Measurements from ENCODE around the gene CDH4.

CDH4 gene

GRCh38 chr20:61815176-61815575, 563.1 kb downstream of the CDH4 start (continued):
- no peak for TF ChIP-seq ZNF549 (tag by site-specific recombination; IDR thresholded peaks at IDR 0.05)
- TF ChIP-seq, protein P1, sequence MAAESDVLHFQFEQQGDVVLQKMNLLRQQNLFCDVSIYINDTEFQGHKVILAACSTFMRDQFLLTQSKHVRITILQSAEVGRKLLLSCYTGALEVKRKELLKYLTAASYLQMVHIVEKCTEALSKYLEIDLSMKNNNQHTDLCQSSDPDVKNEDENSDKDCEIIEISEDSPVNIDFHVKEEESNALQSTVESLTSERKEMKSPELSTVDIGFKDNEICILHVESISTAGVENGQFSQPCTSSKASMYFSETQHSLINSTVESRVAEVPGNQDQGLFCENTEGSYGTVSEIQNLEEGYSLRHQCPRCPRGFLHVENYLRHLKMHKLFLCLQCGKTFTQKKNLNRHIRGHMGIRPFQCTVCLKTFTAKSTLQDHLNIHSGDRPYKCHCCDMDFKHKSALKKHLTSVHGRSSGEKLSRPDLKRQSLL (tag by site-specific recombination; IDR thresholded peaks at IDR 0.05) = no peak
- no peak for TF ChIP-seq ZNF121 (tag by site-specific recombination; IDR thresholded peaks at IDR 0.05)
- no peak for TF ChIP-seq ZBTB1 (tag by site-specific recombination; IDR thresholded peaks at IDR 0.05)
- TF ChIP-seq, protein P2, sequence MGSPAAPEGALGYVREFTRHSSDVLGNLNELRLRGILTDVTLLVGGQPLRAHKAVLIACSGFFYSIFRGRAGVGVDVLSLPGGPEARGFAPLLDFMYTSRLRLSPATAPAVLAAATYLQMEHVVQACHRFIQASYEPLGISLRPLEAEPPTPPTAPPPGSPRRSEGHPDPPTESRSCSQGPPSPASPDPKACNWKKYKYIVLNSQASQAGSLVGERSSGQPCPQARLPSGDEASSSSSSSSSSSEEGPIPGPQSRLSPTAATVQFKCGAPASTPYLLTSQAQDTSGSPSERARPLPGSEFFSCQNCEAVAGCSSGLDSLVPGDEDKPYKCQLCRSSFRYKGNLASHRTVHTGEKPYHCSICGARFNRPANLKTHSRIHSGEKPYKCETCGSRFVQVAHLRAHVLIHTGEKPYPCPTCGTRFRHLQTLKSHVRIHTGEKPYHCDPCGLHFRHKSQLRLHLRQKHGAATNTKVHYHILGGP (tag by site-specific recombination; IDR thresholded peaks at IDR 0.05) = no peak
- TF ChIP-seq ZNF488 (tag by site-specific recombination; IDR thresholded peaks at IDR 0.05) = no peak
- TF ChIP-seq ZNF449 (tag by site-specific recombination; IDR thresholded peaks at IDR 0.05) = no peak

- CTCF ChIA-PET = interaction anchor here (0.6 kb wide), 1 partner anchor 30 kb away, joined by 3 read pairs; no protein-coding TSS in a partner anchor
- POLR2A ChIA-PET = no interaction called here
- H3K27ac ChIP-seq (ENCODE audit: extremely low read depth, low read depth, low read length) = no peak overlapping the region
- no peaks in the 10 kb centered on the region for H3K9me3 ChIP-seq (ENCODE audit: control insufficient read depth, insufficient read depth, low read depth, low read length)
- no peak for TF ChIP-seq TRIM28 (IDR thresholded peaks at IDR 0.05; ENCODE audit: borderline replicate concordance, low read length)
- no peak overlapping the region for H3K4me3 ChIP-seq (ENCODE audit: low read depth, low read length)
- no peaks in the 10 kb centered on the region for H3K4me1 ChIP-seq (ENCODE audit: control insufficient read depth, insufficient read depth, low read length)
- no peaks in the 10 kb centered on the region for H3K36me3 ChIP-seq (ENCODE audit: control insufficient read depth in 2 of 2, insufficient read depth in 1 of 2, low read length in 2 of 2)
These were observed 563.6 kb downstream of the CDH4 start for GRCh38 chr20:61815678-61816077.

DNA sequence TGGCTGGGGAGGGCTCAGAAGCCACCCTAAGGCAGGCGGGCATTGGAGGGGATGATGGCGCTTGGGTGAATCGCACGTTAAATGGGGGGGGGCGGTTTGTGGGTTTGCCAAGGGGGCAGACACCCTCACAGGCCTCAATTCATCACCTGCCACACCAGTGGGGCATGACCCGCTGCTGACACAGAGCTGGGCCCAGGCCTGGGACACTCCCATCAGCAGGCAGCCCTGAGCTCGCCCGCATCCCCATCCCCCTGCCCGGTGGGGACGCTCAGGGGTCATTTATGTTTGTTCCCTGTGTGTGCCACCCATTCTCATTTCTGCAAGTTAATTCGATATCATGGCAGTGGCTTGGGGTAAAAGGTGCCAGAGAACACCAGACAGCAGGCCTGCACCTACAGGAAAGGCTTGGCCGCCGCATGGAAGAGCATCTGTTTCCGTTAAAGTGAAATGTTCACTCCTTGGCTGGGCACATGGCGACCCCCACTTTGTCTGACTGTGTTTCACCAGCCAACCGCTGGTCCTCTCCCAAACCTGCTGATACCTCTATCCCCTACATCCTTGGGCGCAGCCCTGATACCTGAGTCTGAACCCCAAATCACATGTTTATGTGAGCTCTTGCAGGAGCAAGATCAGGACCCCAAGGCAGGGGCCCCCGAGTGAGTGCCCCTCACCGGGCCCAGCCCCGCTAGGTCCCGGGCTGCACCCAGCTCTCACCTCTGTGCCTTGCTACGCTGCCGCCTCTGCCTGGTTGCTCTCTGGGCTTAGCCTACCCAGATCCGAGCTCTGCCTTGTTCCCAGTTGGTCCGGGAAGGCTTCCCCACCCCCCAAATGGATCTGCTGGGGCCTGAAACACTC, 564.8 kb downstream of the CDH4 start:
- H3K4me3 ChIP-seq (ENCODE audit: low read depth, low read length) = no peak overlapping the region
- H3K9me3 ChIP-seq (ENCODE audit: control insufficient read depth, insufficient read depth, low read depth, low read length) = no peaks in the 10 kb centered on the region
- CTCF ChIA-PET = interaction anchor here (0.6 kb wide), 1 partner anchor 80 kb away, joined by 4 read pairs; no protein-coding TSS in a partner anchor
- POLR2A ChIA-PET = no interaction called here
- no peaks in the 10 kb centered on the region for H3K4me1 ChIP-seq (ENCODE audit: control insufficient read depth, insufficient read depth, low read length)
- no peaks in the 10 kb centered on the region for H3K36me3 ChIP-seq (ENCODE audit: control insufficient read depth in 2 of 2, insufficient read depth in 1 of 2, low read length in 2 of 2)
- no peak overlapping the region for H3K27ac ChIP-seq (ENCODE audit: extremely low read depth, low read depth, low read length)
- TF ChIP-seq, protein P3, sequence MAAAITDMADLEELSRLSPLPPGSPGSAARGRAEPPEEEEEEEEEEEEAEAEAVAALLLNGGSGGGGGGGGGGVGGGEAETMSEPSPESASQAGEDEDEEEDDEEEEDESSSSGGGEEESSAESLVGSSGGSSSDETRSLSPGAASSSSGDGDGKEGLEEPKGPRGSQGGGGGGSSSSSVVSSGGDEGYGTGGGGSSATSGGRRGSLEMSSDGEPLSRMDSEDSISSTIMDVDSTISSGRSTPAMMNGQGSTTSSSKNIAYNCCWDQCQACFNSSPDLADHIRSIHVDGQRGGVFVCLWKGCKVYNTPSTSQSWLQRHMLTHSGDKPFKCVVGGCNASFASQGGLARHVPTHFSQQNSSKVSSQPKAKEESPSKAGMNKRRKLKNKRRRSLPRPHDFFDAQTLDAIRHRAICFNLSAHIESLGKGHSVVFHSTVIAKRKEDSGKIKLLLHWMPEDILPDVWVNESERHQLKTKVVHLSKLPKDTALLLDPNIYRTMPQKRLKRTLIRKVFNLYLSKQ (tag by site-specific recombination; IDR thresholded peaks at IDR 0.05; ENCODE audit: borderline replicate concordance) = no peak
- TF ChIP-seq KLF8 (tag by site-specific recombination; IDR thresholded peaks at IDR 0.05) = no peak
- no peak for TF ChIP-seq ZNF280D (tag by site-specific recombination; IDR thresholded peaks at IDR 0.05)
- no peak for TF ChIP-seq ZNF423 (tag by site-specific recombination; IDR thresholded peaks at IDR 0.05)
- TF ChIP-seq GLI2 (tag by site-specific recombination; IDR thresholded peaks at IDR 0.05; ENCODE audit: borderline replicate concordance, low read depth) = no peak
- no peak for TF ChIP-seq MYNN (tag by site-specific recombination; IDR thresholded peaks at IDR 0.05; ENCODE audit: borderline replicate concordance)
- no peak for TF ChIP-seq ZXDB (tag by site-specific recombination; IDR thresholded peaks at IDR 0.05)
- TF ChIP-seq ZNF843 (tag by site-specific recombination; IDR thresholded peaks at IDR 0.05) = no peak
- TF ChIP-seq ZNF645 (tag by site-specific recombination; IDR thresholded peaks at IDR 0.05) = no peak
- no peak for TF ChIP-seq ZNF157 (tag by site-specific recombination; IDR thresholded peaks at IDR 0.05)
